HG02798 (cell line): ENCODE measurements around the gene TNS3.

Experiments
- ATAC-seq: cut with Tn5 transposase; IDR thresholded peaks from one replicate; pipeline ENCODE4 v1.9.1; 2021; ENCODE audit warnings: mild to moderate bottlenecking; ENCODE audit not compliant: unreplicated experiment, poor library complexity

Gene TNS3

GRCh38 chr7:47303695-47304453 lies 278.0 kb downstream of the TNS3 start:
- ATAC-seq, result no peak

- ATAC-seq, result no peak
Observed at GRCh38 chr7:47303014-47303694, 278.8 kb downstream of the TNS3 start.

GRCh38 chr7:47302560-47302959 lies 279.4 kb downstream of the TNS3 start:
- ATAC-seq, result no peak

GRCh38 chr7:47301657-47302295 lies 280.1 kb downstream of the TNS3 start:
- no peak for ATAC-seq

GRCh38 chr7:47301105-47301477 lies 280.8 kb downstream of the TNS3 start:
- no peak for ATAC-seq

- no peak for ATAC-seq
Observed at GRCh38 chr7:47300472-47301104, 281.3 kb downstream of the TNS3 start.

GRCh38 chr7:47299496-47299895 lies 282.4 kb downstream of the TNS3 start:
- no peak for ATAC-seq

- no peak for ATAC-seq
Observed at GRCh38 chr7:47298636-47299035, 283.3 kb downstream of the TNS3 start.

GRCh38 chr7:47297120-47297519 lies 284.8 kb downstream of the TNS3 start:
- no peak for ATAC-seq

GRCh38 chr7:47295606-47296005 lies 286.3 kb downstream of the TNS3 start:
- no peak for ATAC-seq

- no peak for ATAC-seq
Observed at GRCh38 chr7:47294556-47295222, 287.2 kb downstream of the TNS3 start.

GRCh38 chr7:47293884-47294555 lies 287.9 kb downstream of the TNS3 start:
- ATAC-seq, result no peak

- no peak for ATAC-seq
Observed at GRCh38 chr7:47292832-47293309, 289.0 kb downstream of the TNS3 start.

GRCh38 chr7:47291461-47292081 lies 290.3 kb downstream of the TNS3 start:
- ATAC-seq, result peak; percentile 90

GRCh38 chr7:47290867-47291266 lies 291.0 kb downstream of the TNS3 start:
- ATAC-seq, result no peak

- ATAC-seq, result no peak
Observed at GRCh38 chr7:47290466-47290865, 291.4 kb downstream of the TNS3 start.

- no peak for ATAC-seq
Observed at GRCh38 chr7:47288060-47288459, 293.9 kb downstream of the TNS3 start.

GRCh38 chr7:47285860-47286491 lies 295.9 kb downstream of the TNS3 start:
- no peak for ATAC-seq
